Esophagus muscularis mucosa (tissue), 4 donors: ENCODE results near the gene CEMP1. TPM values are rescaled to one million over a fixed set of nuclear protein-coding genes. Genes with fewer than 3 reads are reported as not detected.

Experiments
- DNase-seq: peaks from one replicate; pipeline ENCODE4 v3.0.0-alpha.2; 2017; ENCODE audit errors: extremely low spot score
- H3K27ac ChIP-seq, 4 donors: fragments of 200-600 bp; sonication (generic); replicated peaks in 1 of 4; 1 replicate in 3 of 4; 2 replicates in 1 of 4; pipeline ENCODE4 v1.5.1; 2016 to 2019; ENCODE audit warnings: mild to moderate bottlenecking in 1 of 4
- H3K27me3 ChIP-seq, 4 donors: fragments of 200-600 bp; sonication (generic); one replicate each; pipeline versions ENCODE4 v1.5.1 to v1.6.0; 2016 to 2019
- H3K36me3 ChIP-seq, 4 donors: fragments of 200-600 bp; sonication (generic); one replicate each; pipeline ENCODE4 v1.5.1; 2016 to 2019
- H3K4me1 ChIP-seq, 4 donors: fragments of 200-600 bp; sonication (generic); one replicate each; pipeline ENCODE4 v1.5.1; 2016 to 2019
- H3K4me3 ChIP-seq, 4 donors: fragments of 200-600 bp; sonication (generic); 1 replicate in 2 of 4; 2 replicates in 2 of 4; pipeline ENCODE4 v1.5.1; 2016 to 2019; ENCODE audit warnings: mild to moderate bottlenecking in 4 of 4, moderate library complexity in 1 of 4
- H3K9me3 ChIP-seq, 4 donors: fragments of 200-600 bp; sonication (generic); 1 replicate in 3 of 4; 2 replicates in 1 of 4; pipeline ENCODE4 v1.5.1; 2016 to 2019
- CTCF ChIP-seq, 3 experiments: fragments of 200-600 bp in 2 of 3; fragments of 450-650 bp in 1 of 3; sonication (generic) in 2 of 3; IDR thresholded peaks; one replicate each; pipeline ENCODE4 v1.5.1; 2017 to 2019; ENCODE audit warnings: antibody characterized with exemption in 3 of 3, mild to moderate bottlenecking in 2 of 3, moderate library complexity in 1 of 3
- EP300 ChIP-seq: sonication (generic); formaldehyde crosslinking; IDR thresholded peaks from one replicate; pipeline ENCODE4 v1.6.1; 2017; ENCODE audit warnings: antibody characterized with exemption
- POLR2A ChIP-seq: fragments of 450-650 bp; IDR thresholded peaks from one replicate; pipeline ENCODE4 v1.6.1; 2017; ENCODE audit warnings: antibody characterized with exemption, moderate library complexity, mild to moderate bottlenecking, low read depth
- POLR2AphosphoS5 ChIP-seq, 2 donors: sonication (generic); formaldehyde crosslinking; IDR thresholded peaks; one replicate each; pipeline ENCODE4 v1.6.1; 2017; ENCODE audit warnings: antibody characterized with exemption in 2 of 2
- WGBS: methylation state at CpG from one replicate; pipeline ENCODE4 v1.1.5; 2018; 5-methylcytosine and 5-hydroxymethylcytosine counted together
- intact Hi-C: fragments of 100-400 bp; cut with DNase I; formaldehyde crosslinking; loops from one replicate; pipeline ENCODE4 v1.15.1; 2023
- total RNA-seq, 4 donors: library from RNA; depleted of rRNA; stranded (reverse); fragments of >200 nt; gene quantifications; one replicate each; pipeline versions ENCODE4 v1.1.0 to v1.2.1, GENCODE V29; 2016

Gene CEMP1
- total RNA-seq, 4 donors from 2014 or later = not detected

- DNase-seq = no peak
- H3K36me3 ChIP-seq = peaks cover 0 to 21% (median 17%) of the 10 kb centered on the region in 4 donors
- TF ChIP-seq EP300 (no peak), POLR2A (no peak), POLR2AphosphoS5 (IDR thresholded peaks at IDR 0.05) (no peak), CTCF (IDR thresholded peaks at IDR 0.05) (no peak)
- H3K4me1 ChIP-seq = peaks cover 64 to 71% (median 69%) of the 10 kb centered on the region in 4 donors
- H3K4me3 ChIP-seq = no peak overlapping the region
- intact Hi-C loops = no loop called here
- WGBS = 72% methylated on average over 10 of the region's 12 CpGs
- no peaks in the 10 kb centered on the region for H3K9me3 ChIP-seq
- H3K27me3 ChIP-seq = peaks cover 0 to 5% (median 0%) of the 10 kb centered on the region in 4 donors
- peak overlapping the region; percentile 92 to 100 (median 98) for H3K27ac ChIP-seq
These were observed 13.1 kb downstream of the CEMP1 start for GRCh38 chr16:2517954-2518605.

- Histone ChIP-seq H3K9me3 (no peaks in the 10 kb centered on the region), H3K27ac (peak overlapping the region; percentile 96 to 100 (median 99)), H3K4me3 (peak overlapping the region; percentile 23 to 100 (median 91)), H3K27me3 (peaks cover 0 to 5% (median 0%) of the 10 kb centered on the region in 4 donors), H3K36me3 (peaks cover 0 to 13% (median 9%) of the 10 kb centered on the region in 4 donors), H3K4me1 (peaks cover 70 to 85% (median 83%) of the 10 kb centered on the region in 4 donors)
- no peak for TF ChIP-seq EP300
- no peak for TF ChIP-seq POLR2AphosphoS5 (IDR thresholded peaks at IDR 0.05)
- TF ChIP-seq POLR2A = no peak
- no peak for TF ChIP-seq CTCF (IDR thresholded peaks at IDR 0.05)
- DNase-seq = no peak
- intact Hi-C loops = no loop called here
- WGBS = 61% methylated on average over 10 of the region's 11 CpGs
These were observed 14.6 kb downstream of the CEMP1 start for GRCh38 chr16:2516391-2517240.

GRCh38 chr16:2515180-2515851, 15.9 kb downstream of the CEMP1 start:
- intact Hi-C loops = no loop called here
- 64% methylated on average over 4 of the region's 14 CpGs for WGBS
- Histone ChIP-seq H3K4me1 (peaks cover 61 to 81% (median 80%) of the 10 kb centered on the region in 4 donors), H3K27ac (peak overlapping the region; percentile 96 to 100 (median 99)), H3K9me3 (no peaks in the 10 kb centered on the region), H3K4me3 (peak overlapping the region; percentile 83 to 100 (median 97)), H3K36me3 (peaks cover 0 to 9% (median 8%) of the 10 kb centered on the region in 4 donors), H3K27me3 (peaks cover 0 to 5% (median 0%) of the 10 kb centered on the region in 4 donors)
- TF ChIP-seq CTCF (IDR thresholded peaks at IDR 0.05) (no peak), POLR2AphosphoS5 (IDR thresholded peaks at IDR 0.05) (no peak), POLR2A (no peak), EP300 (no peak)
- DNase-seq = no peak

GRCh38 chr16:2514333-2515179, 16.7 kb downstream of the CEMP1 start:
- Histone ChIP-seq H3K27ac (peak overlapping the region; percentile 96 to 100 (median 99)), H3K27me3 (peaks cover 0 to 5% (median 0%) of the 10 kb centered on the region in 4 donors), H3K9me3 (no peaks in the 10 kb centered on the region), H3K4me3 (peak overlapping the region; percentile 83 to 100 (median 97)), H3K36me3 (peaks cover 0 to 6% (median 6%) of the 10 kb centered on the region in 4 donors), H3K4me1 (peaks cover 58 to 76% (median 76%) of the 10 kb centered on the region in 4 donors)
- intact Hi-C loops = no loop called here
- no peak for TF ChIP-seq EP300
- TF ChIP-seq CTCF (IDR thresholded peaks at IDR 0.05) = no peak
- no peak for TF ChIP-seq POLR2A
- TF ChIP-seq POLR2AphosphoS5 (IDR thresholded peaks at IDR 0.05) = peak in 1 of 2 donors; percentile 27
- WGBS = under 1% methylated on average over 19 of the region's 63 CpGs
- DNase-seq = no peak
